GM23338 (cell line): ENCODE measurements around the gene AFF3. TPM values are rescaled to one million over a fixed set of nuclear protein-coding genes. Genes with fewer than 3 reads are reported as not detected.

Source experiments
- ATAC-seq: fragments of 200-7000 bp; cut with Tn5 transposase; 3 replicates; pipeline ENCODE4 v1.9.1; 2020
- DNase-seq: peaks from one replicate; pipeline ENCODE4 v3.0.0-alpha.2; 2015; ENCODE audit warnings: low spot score
- H2AFZ ChIP-seq: fragments of 200-600 bp; sonication (generic); 2 replicates; pipeline ENCODE4 v1.8.0; 2016; ENCODE audit warnings: antibody characterized with exemption, mild to moderate bottlenecking, moderate library complexity
- H3F3A ChIP-seq: fragments of 200-600 bp; sonication (generic); replicated peaks from 2 replicates; pipeline ENCODE4 v1.8.0; 2017; ENCODE audit warnings: antibody characterized with exemption, mixed run types, low read depth
- H3K27ac ChIP-seq: fragments of 200-600 bp; sonication (generic); 2 replicates; pipeline ENCODE4 v1.6.1; 2016; ENCODE audit warnings: low read depth
- H3K27me3 ChIP-seq: fragments of 200-600 bp; sonication (generic); 2 replicates; pipeline ENCODE4 v1.8.0; 2016; ENCODE audit warnings: mild to moderate bottlenecking, mixed run types, moderate library complexity; ENCODE audit not compliant: insufficient read depth
- H3K36me3 ChIP-seq: fragments of 200-600 bp; sonication (generic); 2 replicates; pipeline ENCODE4 v1.8.0; 2016; ENCODE audit warnings: mild to moderate bottlenecking; ENCODE audit not compliant: insufficient read depth
- H3K4me1 ChIP-seq: fragments of 200-600 bp; sonication (generic); 2 replicates; pipeline ENCODE4 v1.8.0; 2016; ENCODE audit warnings: mild to moderate bottlenecking, moderate library complexity; ENCODE audit not compliant: insufficient read depth
- H3K4me2 ChIP-seq: fragments of 200-600 bp; sonication (generic); 2 replicates; pipeline ENCODE4 v1.7.1; 2017; ENCODE audit warnings: mixed run types
- H3K4me3 ChIP-seq: fragments of 200-600 bp; sonication (generic); 2 replicates; pipeline ENCODE4 v1.6.1; 2016; ENCODE audit warnings: mixed run types
- H3K79me2 ChIP-seq: fragments of 200-600 bp; sonication (generic); replicated peaks from 2 replicates; pipeline ENCODE4 v1.8.0; 2017; ENCODE audit warnings: mild to moderate bottlenecking; ENCODE audit not compliant: insufficient read depth
- H3K9me2 ChIP-seq: fragments of 200-600 bp; sonication (generic); 2 replicates; pipeline ENCODE4 v1.8.0; 2017; ENCODE audit not compliant: insufficient read depth
- H4K20me1 ChIP-seq: fragments of 200-600 bp; sonication (generic); replicated peaks from 2 replicates; pipeline ENCODE4 v1.8.0; 2017; ENCODE audit warnings: mild to moderate bottlenecking; ENCODE audit not compliant: insufficient read depth
- H3K27ac Mint-ChIP-seq: 2 replicates; pipeline ENCODE4 v1.8.0; 2020; ENCODE audit warnings: inconsistent platforms, mild to moderate bottlenecking, moderate library complexity, mixed read lengths
- H3K27me3 Mint-ChIP-seq: 3 replicates; pipeline ENCODE4 v1.8.0; 2022; ENCODE audit warnings: low read depth, mild to moderate bottlenecking, moderate library complexity, mixed read lengths, inconsistent platforms; ENCODE audit not compliant: insufficient read depth, poor library complexity
- H3K36me3 Mint-ChIP-seq: 3 replicates; pipeline ENCODE4 v1.8.0; 2021; ENCODE audit warnings: low read depth, mild to moderate bottlenecking, inconsistent platforms, moderate library complexity, mixed read lengths
- H3K4me1 Mint-ChIP-seq: 3 replicates; pipeline ENCODE4 v1.8.0; 2020; ENCODE audit warnings: mild to moderate bottlenecking, inconsistent platforms, mixed read lengths
- H3K4me3 Mint-ChIP-seq: 3 replicates; pipeline ENCODE4 v1.8.0; 2021; ENCODE audit warnings: moderate library complexity, mild to moderate bottlenecking, inconsistent platforms, mixed read lengths
- H3K9me3 Mint-ChIP-seq: 3 replicates; pipeline ENCODE4 v1.8.0; 2020; ENCODE audit warnings: moderate library complexity, mild to moderate bottlenecking, inconsistent platforms, mixed read lengths
- CREB1 ChIP-seq: fragments of 250-450 bp; sonication (Bioruptor Pico); IDR thresholded peaks from 2 replicates; pipeline ENCODE4 v1.5.0; 2020; ENCODE audit warnings: low read depth, mild to moderate bottlenecking, moderate library complexity
- CTCF ChIP-seq, 2 experiments: fragments of 200-600 bp in 1 of 2; sonication (generic) in 1 of 2; conservative IDR thresholded peaks; 2 replicates each; pipeline versions ENCODE4 v1.5.1 to v1.6.1; 2016 to 2017; ENCODE audit warnings: antibody characterized with exemption in 2 of 2, low read depth in 2 of 2, mild to moderate bottlenecking in 2 of 2, moderate library complexity in 1 of 2
- ETS1 ChIP-seq: IDR thresholded peaks from 2 replicates; pipeline ENCODE4 v1.6.1; 2016; ENCODE audit warnings: antibody characterized with exemption
- REST ChIP-seq: IDR thresholded peaks from one replicate; pipeline ENCODE4 v1.6.1; 2018; ENCODE audit warnings: antibody characterized with exemption; ENCODE audit not compliant: unreplicated experiment
- STAT1 ChIP-seq: IDR thresholded peaks from one replicate; pipeline ENCODE4 v1.6.1; 2016; ENCODE audit warnings: antibody characterized with exemption; ENCODE audit not compliant: unreplicated experiment
- ZNF114 ChIP-seq: fragments of 250-450 bp; sonication (Bioruptor Pico); IDR thresholded peaks from 2 replicates; pipeline ENCODE4 v1.5.0; 2020; ENCODE audit warnings: mild to moderate bottlenecking, moderate library complexity
- ZNF331 ChIP-seq: fragments of 250-450 bp; sonication (Bioruptor Pico); IDR thresholded peaks from 2 replicates; pipeline ENCODE4 v1.5.0; 2020; ENCODE audit warnings: low read depth, mild to moderate bottlenecking, moderate library complexity
- polyA plus RNA-seq: library from polyadenylated mRNA; unstranded; fragments of >200 nt; fragmentation: Nextera tagmentation; extraction: Ambion mirVana; gene quantifications from 2 replicates; pipeline ENCODE4 v1.2.1, GENCODE V29; 2016
- total RNA-seq: library from RNA; depleted of rRNA; stranded (reverse); fragments of >200 nt; shearing (Covaris generic); gene quantifications from 2 replicates; pipeline ENCODE4 v1.2.3, GENCODE V29; 2014

The AFF3 gene
- total and polyA plus RNA-seq, 2 experiments from 2014 or later: 0.73 to 1.4 TPM

GRCh38 chr2:99573634-99574251 lies 568.6 kb downstream of the AFF3 start:
- Histone ChIP-seq H2AFZ (peak overlapping the region; percentile 29; the same call in 1 of the 2 replicates), H3K27ac (no peak overlapping the region), H3K9me2 (peaks cover 9% of the 10 kb centered on the region; the same call in 1 of the 2 replicates), H3K27me3 (no peaks in the 10 kb centered on the region), H3K4me1 (peaks cover 8% of the 10 kb centered on the region), H4K20me1 (no peaks in the 10 kb centered on the region), H3K4me2 (no peak overlapping the region), H3K4me3 (no peak overlapping the region), H3K79me2 (no peaks in the 10 kb centered on the region), H3F3A (no peaks in the 10 kb centered on the region), H3K36me3 (no peaks in the 10 kb centered on the region)
- TF ChIP-seq CTCF (conservative IDR thresholded peaks at IDR 0.05; ENCODE audit: low read depth in 2 of 2) (no peak), CREB1 (CRISPR knock-in tag) (no peak)
- DNase-seq (no peak), ATAC-seq (no peak)
- H3K27ac Mint-ChIP-seq: no peak overlapping the region
- H3K4me3 Mint-ChIP-seq: no peak overlapping the region
- peaks cover 22% of the 10 kb centered on the region for H3K4me1 Mint-ChIP-seq
- H3K27me3 Mint-ChIP-seq: no peaks in the 10 kb centered on the region
- no peaks in the 10 kb centered on the region for H3K9me3 Mint-ChIP-seq
- no peaks in the 10 kb centered on the region for H3K36me3 Mint-ChIP-seq

- Mint-ChIP-seq H3K9me3 (no peaks in the 10 kb centered on the region), H3K27ac (peak overlapping the region; percentile 81; the same call in 1 of the 2 replicates), H3K4me1 (peaks cover 22% of the 10 kb centered on the region), H3K36me3 (no peaks in the 10 kb centered on the region), H3K27me3 (no peaks in the 10 kb centered on the region), H3K4me3 (0 out of 3 replicates have a peak overlapping the region, but pooled peaks have one; percentile 29)
- Histone ChIP-seq H3K36me3 (no peaks in the 10 kb centered on the region), H3K79me2 (no peaks in the 10 kb centered on the region), H3K27ac (no peak overlapping the region), H4K20me1 (no peaks in the 10 kb centered on the region), H3K4me1 (peaks cover 8% of the 10 kb centered on the region), H3K27me3 (no peaks in the 10 kb centered on the region), H3K4me3 (no peak overlapping the region), H2AFZ (peak overlapping the region; percentile 29; the same call in 1 of the 2 replicates), H3K4me2 (no peak overlapping the region), H3F3A (no peaks in the 10 kb centered on the region), H3K9me2 (peaks cover 9% of the 10 kb centered on the region; the same call in 1 of the 2 replicates)
- DNase-seq (peak; percentile 21), ATAC-seq (peak; percentile 81)
- TF ChIP-seq REST: no peak
- TF ChIP-seq ETS1: no peak
- no peak for TF ChIP-seq CREB1 (CRISPR knock-in tag)
- no peak for TF ChIP-seq STAT1
- no peak for TF ChIP-seq ZNF114
- TF ChIP-seq CTCF (conservative IDR thresholded peaks at IDR 0.05; ENCODE audit: low read depth in 2 of 2): no peak
- no peak for TF ChIP-seq ZNF331 (CRISPR knock-in tag)
Measured at GRCh38 chr2:99572373-99573164, 569.8 kb downstream of the AFF3 start.
